ENCODE results near the gene FRMD1. TPM values are rescaled to one million over a fixed set of nuclear protein-coding genes. Genes with fewer than 3 reads are reported as not detected.

FRMD1 gene
- total and polyA plus RNA-seq, 10 of the 15 experiments (the other 5 are each of a cell fraction or from before 2014, with no cell fraction given), result not detected

DNA sequence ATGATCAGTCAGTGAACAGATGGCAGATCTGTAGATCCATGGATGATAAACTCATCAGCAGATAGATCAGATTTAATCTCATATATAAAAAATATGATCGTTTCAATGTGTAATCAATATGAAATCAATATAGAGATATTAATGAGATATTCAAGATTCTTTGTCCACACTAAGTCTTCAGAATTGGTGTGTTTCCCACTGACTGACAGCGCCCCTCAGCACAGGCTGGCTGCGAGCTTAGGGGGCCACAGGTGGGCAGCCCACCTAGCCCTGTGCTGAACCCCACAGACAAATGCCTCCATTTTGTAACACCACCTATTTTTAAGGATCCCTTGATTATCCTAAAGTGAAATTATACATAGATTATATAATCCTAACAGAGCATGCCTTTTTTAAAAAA lies 32.3 kb downstream of the FRMD1 start:
- TF ChIP-seq STAT3 (IDR thresholded peaks at IDR 0.05; ENCODE audit: low read depth, low read length), result no peak
- TF ChIP-seq, protein P1, sequence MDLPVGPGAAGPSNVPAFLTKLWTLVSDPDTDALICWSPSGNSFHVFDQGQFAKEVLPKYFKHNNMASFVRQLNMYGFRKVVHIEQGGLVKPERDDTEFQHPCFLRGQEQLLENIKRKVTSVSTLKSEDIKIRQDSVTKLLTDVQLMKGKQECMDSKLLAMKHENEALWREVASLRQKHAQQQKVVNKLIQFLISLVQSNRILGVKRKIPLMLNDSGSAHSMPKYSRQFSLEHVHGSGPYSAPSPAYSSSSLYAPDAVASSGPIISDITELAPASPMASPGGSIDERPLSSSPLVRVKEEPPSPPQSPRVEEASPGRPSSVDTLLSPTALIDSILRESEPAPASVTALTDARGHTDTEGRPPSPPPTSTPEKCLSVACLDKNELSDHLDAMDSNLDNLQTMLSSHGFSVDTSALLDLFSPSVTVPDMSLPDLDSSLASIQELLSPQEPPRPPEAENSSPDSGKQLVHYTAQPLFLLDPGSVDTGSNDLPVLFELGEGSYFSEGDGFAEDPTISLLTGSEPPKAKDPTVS (IDR thresholded peaks at IDR 0.05; ENCODE audit: low read depth, low read length), result no peak
- TF ChIP-seq, protein P2, sequence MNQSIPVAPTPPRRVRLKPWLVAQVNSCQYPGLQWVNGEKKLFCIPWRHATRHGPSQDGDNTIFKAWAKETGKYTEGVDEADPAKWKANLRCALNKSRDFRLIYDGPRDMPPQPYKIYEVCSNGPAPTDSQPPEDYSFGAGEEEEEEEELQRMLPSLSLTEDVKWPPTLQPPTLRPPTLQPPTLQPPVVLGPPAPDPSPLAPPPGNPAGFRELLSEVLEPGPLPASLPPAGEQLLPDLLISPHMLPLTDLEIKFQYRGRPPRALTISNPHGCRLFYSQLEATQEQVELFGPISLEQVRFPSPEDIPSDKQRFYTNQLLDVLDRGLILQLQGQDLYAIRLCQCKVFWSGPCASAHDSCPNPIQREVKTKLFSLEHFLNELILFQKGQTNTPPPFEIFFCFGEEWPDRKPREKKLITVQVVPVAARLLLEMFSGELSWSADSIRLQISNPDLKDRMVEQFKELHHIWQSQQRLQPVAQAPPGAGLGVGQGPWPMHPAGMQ (IDR thresholded peaks at IDR 0.05; ENCODE audit: borderline replicate concordance), result no peak
- no peak for TF ChIP-seq MEF2B (IDR thresholded peaks at IDR 0.05; ENCODE audit: partially characterized antibody, poor library complexity, severe bottlenecking)
- no peak for TF ChIP-seq IKZF1 (conservative IDR thresholded peaks at IDR 0.05)
- TF ChIP-seq TBL1XR1 (IDR thresholded peaks at IDR 0.05; ENCODE audit: low read depth, low read length), result no peak
- TF ChIP-seq, protein P3, sequence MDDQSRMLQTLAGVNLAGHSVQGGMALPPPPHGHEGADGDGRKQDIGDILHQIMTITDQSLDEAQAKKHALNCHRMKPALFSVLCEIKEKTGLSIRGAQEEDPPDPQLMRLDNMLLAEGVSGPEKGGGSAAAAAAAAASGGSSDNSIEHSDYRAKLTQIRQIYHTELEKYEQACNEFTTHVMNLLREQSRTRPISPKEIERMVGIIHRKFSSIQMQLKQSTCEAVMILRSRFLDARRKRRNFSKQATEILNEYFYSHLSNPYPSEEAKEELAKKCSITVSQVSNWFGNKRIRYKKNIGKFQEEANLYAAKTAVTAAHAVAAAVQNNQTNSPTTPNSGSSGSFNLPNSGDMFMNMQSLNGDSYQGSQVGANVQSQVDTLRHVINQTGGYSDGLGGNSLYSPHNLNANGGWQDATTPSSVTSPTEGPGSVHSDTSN (IDR thresholded peaks at IDR 0.05; ENCODE audit: insufficient replicate concordance, low read depth, low read length), result no peak
- TF ChIP-seq RBBP5 (conservative IDR thresholded peaks at IDR 0.05), result no peak
- no peak for TF ChIP-seq NBN (IDR thresholded peaks at IDR 0.05)
- TF ChIP-seq MYB (IDR thresholded peaks at IDR 0.05; ENCODE audit: borderline replicate concordance, low read depth, low read length), result no peak
- no peak for TF ChIP-seq ZNF207 (IDR thresholded peaks at IDR 0.05; ENCODE audit: borderline replicate concordance)
- no peak for TF ChIP-seq FOS (IDR thresholded peaks at IDR 0.05; ENCODE audit: borderline replicate concordance, extremely low read depth, insufficient read length)
- TF ChIP-seq CHD4 (IDR thresholded peaks at IDR 0.05), result no peak
- TF ChIP-seq EGR1 (IDR thresholded peaks at IDR 0.05; ENCODE audit: borderline replicate concordance in 1 of 2, low read depth in 2 of 2, low read length in 2 of 2), result no peak
- TF ChIP-seq BACH1 (IDR thresholded peaks at IDR 0.05; ENCODE audit: borderline replicate concordance), result no peak
- TF ChIP-seq SRF (IDR thresholded peaks at IDR 0.05; ENCODE audit: low read depth in 2 of 2, low read length in 2 of 2), result no peak
- TF ChIP-seq, protein P4, sequence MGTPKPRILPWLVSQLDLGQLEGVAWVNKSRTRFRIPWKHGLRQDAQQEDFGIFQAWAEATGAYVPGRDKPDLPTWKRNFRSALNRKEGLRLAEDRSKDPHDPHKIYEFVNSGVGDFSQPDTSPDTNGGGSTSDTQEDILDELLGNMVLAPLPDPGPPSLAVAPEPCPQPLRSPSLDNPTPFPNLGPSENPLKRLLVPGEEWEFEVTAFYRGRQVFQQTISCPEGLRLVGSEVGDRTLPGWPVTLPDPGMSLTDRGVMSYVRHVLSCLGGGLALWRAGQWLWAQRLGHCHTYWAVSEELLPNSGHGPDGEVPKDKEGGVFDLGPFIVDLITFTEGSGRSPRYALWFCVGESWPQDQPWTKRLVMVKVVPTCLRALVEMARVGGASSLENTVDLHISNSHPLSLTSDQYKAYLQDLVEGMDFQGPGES (IDR thresholded peaks at IDR 0.05), result no peak
- TF ChIP-seq, protein P5, sequence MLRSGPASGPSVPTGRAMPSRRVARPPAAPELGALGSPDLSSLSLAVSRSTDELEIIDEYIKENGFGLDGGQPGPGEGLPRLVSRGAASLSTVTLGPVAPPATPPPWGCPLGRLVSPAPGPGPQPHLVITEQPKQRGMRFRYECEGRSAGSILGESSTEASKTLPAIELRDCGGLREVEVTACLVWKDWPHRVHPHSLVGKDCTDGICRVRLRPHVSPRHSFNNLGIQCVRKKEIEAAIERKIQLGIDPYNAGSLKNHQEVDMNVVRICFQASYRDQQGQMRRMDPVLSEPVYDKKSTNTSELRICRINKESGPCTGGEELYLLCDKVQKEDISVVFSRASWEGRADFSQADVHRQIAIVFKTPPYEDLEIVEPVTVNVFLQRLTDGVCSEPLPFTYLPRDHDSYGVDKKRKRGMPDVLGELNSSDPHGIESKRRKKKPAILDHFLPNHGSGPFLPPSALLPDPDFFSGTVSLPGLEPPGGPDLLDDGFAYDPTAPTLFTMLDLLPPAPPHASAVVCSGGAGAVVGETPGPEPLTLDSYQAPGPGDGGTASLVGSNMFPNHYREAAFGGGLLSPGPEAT (IDR thresholded peaks at IDR 0.05; ENCODE audit: low read depth), result no peak
- SMC1A ChIA-PET (ENCODE audit: uncharacterized antibody, unreplicated experiment), result no interaction called here
- no peaks in the 10 kb centered on the region for H3K27me3 ChIP-seq (replicated peaks in 1 of 2; ENCODE audit: control insufficient read depth in 2 of 2, insufficient read depth in 2 of 2, low read length in 1 of 2)
- H3K4me2 ChIP-seq (ENCODE audit: control insufficient read depth, insufficient read depth), result no peak overlapping the region
- no peaks in the 10 kb centered on the region for H3K36me3 ChIP-seq (ENCODE audit: control insufficient read depth in 2 of 2, insufficient read depth in 2 of 2, low read length in 1 of 2)
- H3K9me3 ChIP-seq (replicated peaks; ENCODE audit: control insufficient read depth, insufficient read depth, low read length), result no peaks in the 10 kb centered on the region; the same call in 2 of the 3 replicates
- no peaks in the 10 kb centered on the region for H3K79me2 ChIP-seq (ENCODE audit: control insufficient read depth, insufficient read depth, low read length)
- FAIRE-seq, result no peak
- no peak overlapping the region for H3K9ac ChIP-seq (ENCODE audit: control insufficient read depth, insufficient read depth, low read length)
- WGBS (ENCODE audit: insufficient coverage, insufficient replicate concordance, low lambda C conversion rate, missing lambda C conversion rate), result 32% methylated on average over 3 of the region's 3 CpGs
- in situ Hi-C loops (cut with MboI), result no loop called here
- no peak overlapping the region for H2AFZ ChIP-seq (ENCODE audit: control insufficient read depth, low read depth, low read length)
- POLR2A ChIA-PET, result no interaction called here
- no TSS peak for BruUV-seq (replicated peaks)
- intact Hi-C loops (cut with micrococcal nuclease; ENCODE audit: unreplicated experiment), result no loop called here
- H3K4me3 ChIP-seq, result no peak overlapping the region
- H3K27ac ChIP-seq (ENCODE audit: control insufficient read depth, insufficient read depth), result no peak overlapping the region
- DNase-seq (ENCODE audit: low read depth, low spot score), result no peak
- no peaks in the 10 kb centered on the region for H4K20me1 ChIP-seq (ENCODE audit: control insufficient read depth, insufficient read depth)
- no peaks in the 10 kb centered on the region for H3K4me1 ChIP-seq (ENCODE audit: control insufficient read depth, insufficient read depth, low read length)
- no peak for ATAC-seq
- CTCF ChIA-PET, result no interaction called here
- RAD21 ChIA-PET (ENCODE audit: unreplicated experiment), result no interaction called here
